RWPE1 (cell line): ENCODE results near the gene ZNF778.
A peak's percentile ranks its signal among the peaks of the same experiment; 100 is the strongest.
"Not testable (repeated sequence)": the region's sequence is repeated elsewhere in the genome, so short reads cannot be mapped to it uniquely, and the experiment has no call there.

Source experiments
- CTCF ChIA-PET: fragments of 350-600 bp; sonication (Branson Sonifier 250); formaldehyde crosslinking; extraction: SDS; loops from one replicate; lab custom pipeline; 2021; lab: Yijun Ruan, JAX
- POLR2A ChIA-PET: fragments of 400-600 bp; formaldehyde crosslinking; extraction: SDS; loops from one replicate; lab custom pipeline; 2020; ENCODE audit warnings: antibody characterized with exemption; ENCODE audit not compliant: low non-redundant PET; lab: Yijun Ruan, JAX
- DNase-seq: peaks from one replicate; pipeline ENCODE4 v3.0.0; 2012; ENCODE audit warnings: low spot score
- H3K27ac ChIP-seq: fragments of 450-650 bp; 2 replicates; pipeline ENCODE4 v1.5.1; 2017
- CTCF ChIP-seq: fragments of 450-650 bp; conservative IDR thresholded peaks from 2 replicates; pipeline ENCODE4 v1.5.1; 2017; ENCODE audit warnings: low read depth, mild to moderate bottlenecking

ZNF778 gene

GRCh38 chr16:89244754-89245153 lies 27.3 kb downstream of the ZNF778 start:
- DNase-seq, result no peak
- no peak for TF ChIP-seq CTCF
- H3K27ac ChIP-seq, result peak overlapping the region; percentile 23; the same call in 1 of the 2 replicates
- POLR2A ChIA-PET, result no interaction called here
- CTCF ChIA-PET, result interaction anchor here (0.6 kb wide), 1 partner anchor 253 kb away, joined by 3 read pairs; no protein-coding TSS in a partner anchor

GRCh38 chr16:89246383-89246902 lies 28.9 kb downstream of the ZNF778 start:
- CTCF ChIA-PET, result interaction anchor here (0.6 kb wide), 1 partner anchor 98 kb away, joined by 3 read pairs; no protein-coding TSS in a partner anchor
- no peak for TF ChIP-seq CTCF

GRCh38 chr16:89246903-89247733 lies 29.6 kb downstream of the ZNF778 start:
- ChIA-PET CTCF (interaction anchor here (0.6 kb wide), 1 partner anchor 97 kb away, joined by 3 read pairs; no protein-coding TSS in a partner anchor), POLR2A (interaction anchor here (0.6 kb wide), 1 partner anchor 147 kb away, joined by 10 read pairs; no protein-coding TSS in a partner anchor)
- no peak for TF ChIP-seq CTCF
- peak; percentile 95 for DNase-seq
- peak overlapping the region; percentile 76 for H3K27ac ChIP-seq

More at GRCh38 chr16:89246383-89246902, 28.9 kb downstream of the ZNF778 start:
- DNase-seq, result no peak
- POLR2A ChIA-PET, result interaction anchor here (0.6 kb wide), 1 partner anchor 146 kb away, joined by 10 read pairs; no protein-coding TSS in a partner anchor
- H3K27ac ChIP-seq, result peak overlapping the region; percentile 76

GRCh38 chr16:89247734-89248075 lies 30.2 kb downstream of the ZNF778 start:
- POLR2A ChIA-PET, CTCF ChIA-PET, DNase-seq: not testable (repeated sequence)
- peak overlapping the region; percentile 76 for H3K27ac ChIP-seq

GRCh38 chr16:89248196-89248982 lies 30.9 kb downstream of the ZNF778 start:
- CTCF ChIA-PET, result no interaction called here
- peak overlapping the region; percentile 76; the same call in 1 of the 2 replicates for H3K27ac ChIP-seq
- no peak for TF ChIP-seq CTCF
- POLR2A ChIA-PET, result no interaction called here
- DNase-seq, result no peak

GRCh38 chr16:89253548-89254287 lies 36.2 kb downstream of the ZNF778 start:
- no peak for DNase-seq
- ChIA-PET CTCF (interaction anchor here (0.8 kb wide), 1 partner anchor 14 kb away, joined by 3 read pairs; no protein-coding TSS in a partner anchor), POLR2A (interaction anchor here (0.6 kb wide), 1 partner anchor 1488 kb away, joined by 6 read pairs; the partner anchor contains the start of gene KLHDC4)
- TF ChIP-seq CTCF, result no peak
- no peak overlapping the region for H3K27ac ChIP-seq
